ENCODE measurements around the gene BYSL. TPM values are rescaled to one million over a fixed set of nuclear protein-coding genes. Genes with fewer than 3 reads are reported as not detected.

BYSL gene
- total and polyA plus RNA-seq, 2 experiments from 2014 or later = 30.7 to 32.6 TPM

DNA sequence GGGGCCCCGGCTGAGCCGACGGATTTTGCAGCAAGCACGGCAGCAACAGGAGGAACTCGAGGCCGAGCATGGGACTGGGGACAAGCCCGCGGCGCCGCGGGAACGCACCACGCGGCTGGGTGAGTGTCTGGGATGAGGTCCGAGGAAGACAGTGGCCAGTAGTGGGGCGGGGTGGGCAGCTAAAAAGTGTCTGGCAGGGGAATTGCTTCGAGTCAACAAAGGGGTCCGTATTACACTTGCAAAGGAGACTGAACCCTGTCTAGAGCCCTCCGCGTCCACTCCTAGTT, 356 bp downstream of the BYSL start:
- Histone ChIP-seq H3K27ac (peak overlapping the region; percentile 97), H3K4me3 (peak overlapping the region; percentile 67), H3K27me3 (no peaks in the 10 kb centered on the region), H3K9me3 (ENCODE audit: low read depth) (no peaks in the 10 kb centered on the region), H3K4me1 (ENCODE audit: low read depth) (peaks cover 13% of the 10 kb centered on the region), H3K36me3 (peaks cover 3% of the 10 kb centered on the region)
- TF ChIP-seq, protein P1, sequence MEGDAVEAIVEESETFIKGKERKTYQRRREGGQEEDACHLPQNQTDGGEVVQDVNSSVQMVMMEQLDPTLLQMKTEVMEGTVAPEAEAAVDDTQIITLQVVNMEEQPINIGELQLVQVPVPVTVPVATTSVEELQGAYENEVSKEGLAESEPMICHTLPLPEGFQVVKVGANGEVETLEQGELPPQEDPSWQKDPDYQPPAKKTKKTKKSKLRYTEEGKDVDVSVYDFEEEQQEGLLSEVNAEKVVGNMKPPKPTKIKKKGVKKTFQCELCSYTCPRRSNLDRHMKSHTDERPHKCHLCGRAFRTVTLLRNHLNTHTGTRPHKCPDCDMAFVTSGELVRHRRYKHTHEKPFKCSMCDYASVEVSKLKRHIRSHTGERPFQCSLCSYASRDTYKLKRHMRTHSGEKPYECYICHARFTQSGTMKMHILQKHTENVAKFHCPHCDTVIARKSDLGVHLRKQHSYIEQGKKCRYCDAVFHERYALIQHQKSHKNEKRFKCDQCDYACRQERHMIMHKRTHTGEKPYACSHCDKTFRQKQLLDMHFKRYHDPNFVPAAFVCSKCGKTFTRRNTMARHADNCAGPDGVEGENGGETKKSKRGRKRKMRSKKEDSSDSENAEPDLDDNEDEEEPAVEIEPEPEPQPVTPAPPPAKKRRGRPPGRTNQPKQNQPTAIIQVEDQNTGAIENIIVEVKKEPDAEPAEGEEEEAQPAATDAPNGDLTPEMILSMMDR (IDR thresholded peaks at IDR 0.05; ENCODE audit: low read depth, low read length) = no peak
- DNase-seq (ENCODE audit: low read depth in 1 of 2, low spot score in 1 of 2) = no peak

DNA sequence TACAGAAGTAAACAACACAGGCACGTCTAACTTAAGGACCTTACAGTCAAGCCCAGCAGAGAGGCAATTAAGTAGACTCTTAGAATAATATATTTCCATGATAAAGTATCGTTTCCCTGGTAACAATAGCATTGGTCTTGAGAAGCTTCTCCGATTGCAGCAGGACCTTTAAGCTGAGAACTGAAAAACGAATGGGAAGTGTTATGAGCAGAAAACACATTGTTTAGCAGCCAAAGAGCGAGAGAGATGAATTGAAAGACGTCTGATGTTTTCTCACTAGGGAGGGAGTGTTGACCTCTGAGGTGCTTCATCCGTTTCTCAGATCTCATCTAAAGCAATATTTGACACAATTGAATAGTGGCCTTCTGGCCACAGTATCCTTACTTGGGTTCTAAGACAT, 855 bp downstream of the BYSL start:
- peak overlapping the region; percentile 67 for H3K4me3 ChIP-seq
- H3K9me3 ChIP-seq (ENCODE audit: low read depth) = no peaks in the 10 kb centered on the region
- H3K27ac ChIP-seq = peak overlapping the region; percentile 97
- TF ChIP-seq, protein P1 (IDR thresholded peaks at IDR 0.05; ENCODE audit: low read depth, low read length) = no peak
- no peaks in the 10 kb centered on the region for H3K27me3 ChIP-seq
- H3K4me1 ChIP-seq (ENCODE audit: low read depth) = peaks cover 13% of the 10 kb centered on the region
- H3K36me3 ChIP-seq = peaks cover 5% of the 10 kb centered on the region
- no peak for DNase-seq (ENCODE audit: low read depth in 1 of 2, low spot score in 1 of 2)

DNA sequence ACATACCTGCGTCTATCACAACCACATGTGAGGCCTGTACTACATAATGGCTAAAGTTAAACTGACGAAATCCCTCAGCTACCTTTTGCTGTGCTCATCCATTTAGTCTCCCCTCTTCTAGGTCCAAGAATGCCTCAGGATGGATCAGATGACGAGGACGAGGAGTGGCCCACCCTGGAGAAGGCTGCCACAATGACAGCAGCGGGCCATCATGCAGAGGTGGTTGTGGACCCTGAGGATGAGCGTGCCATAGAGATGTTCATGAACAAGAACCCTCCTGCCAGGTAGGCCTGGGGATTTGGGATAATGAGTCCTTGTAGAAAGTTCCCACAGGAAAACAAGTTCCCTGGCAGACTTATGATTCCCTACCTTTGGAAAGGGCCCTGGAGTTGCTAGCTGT, 6.0 kb downstream of the BYSL start:
- no peaks in the 10 kb centered on the region for H3K27me3 ChIP-seq
- no peak overlapping the region for H3K27ac ChIP-seq
- H3K36me3 ChIP-seq = peaks cover 51% of the 10 kb centered on the region

DNA sequence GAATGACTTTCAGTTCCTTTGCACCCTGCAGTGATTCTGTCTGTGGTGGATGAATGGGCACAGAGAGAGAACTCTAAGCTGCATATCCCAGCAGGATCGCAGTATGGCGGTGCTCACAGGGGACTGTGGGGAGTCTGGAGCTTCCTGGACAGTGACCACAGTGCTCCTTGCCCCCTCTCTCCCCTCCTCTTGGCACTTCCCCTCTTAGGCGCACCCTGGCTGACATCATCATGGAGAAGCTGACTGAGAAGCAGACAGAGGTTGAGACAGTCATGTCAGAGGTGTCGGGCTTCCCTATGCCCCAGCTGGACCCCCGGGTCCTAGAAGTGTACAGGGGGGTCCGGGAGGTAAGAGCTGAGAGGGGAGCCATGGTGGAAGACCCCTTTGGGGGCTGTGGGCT, 8.6 kb downstream of the BYSL start:
- H3K27me3 ChIP-seq = no peaks in the 10 kb centered on the region
- no peaks in the 10 kb centered on the region for H3K4me1 ChIP-seq (ENCODE audit: low read depth)
- no peak for DNase-seq (ENCODE audit: low read depth in 1 of 2, low spot score in 1 of 2)
- no peak overlapping the region for H3K4me3 ChIP-seq
- peaks cover 64% of the 10 kb centered on the region for H3K36me3 ChIP-seq
- H3K27ac ChIP-seq = no peak overlapping the region
- H3K9me3 ChIP-seq (ENCODE audit: low read depth) = no peaks in the 10 kb centered on the region
- TF ChIP-seq, protein P1 (IDR thresholded peaks at IDR 0.05; ENCODE audit: low read depth, low read length) = no peak

More for the DNA sequence above, 6.0 kb downstream of the BYSL start:
- H3K4me3 ChIP-seq = no peak overlapping the region
- no peak for DNase-seq (ENCODE audit: low read depth in 1 of 2, low spot score in 1 of 2)
- TF ChIP-seq, protein P1 (IDR thresholded peaks at IDR 0.05; ENCODE audit: low read depth, low read length) = no peak
- no peaks in the 10 kb centered on the region for H3K9me3 ChIP-seq (ENCODE audit: low read depth)
- peaks cover 5% of the 10 kb centered on the region for H3K4me1 ChIP-seq (ENCODE audit: low read depth)

DNA sequence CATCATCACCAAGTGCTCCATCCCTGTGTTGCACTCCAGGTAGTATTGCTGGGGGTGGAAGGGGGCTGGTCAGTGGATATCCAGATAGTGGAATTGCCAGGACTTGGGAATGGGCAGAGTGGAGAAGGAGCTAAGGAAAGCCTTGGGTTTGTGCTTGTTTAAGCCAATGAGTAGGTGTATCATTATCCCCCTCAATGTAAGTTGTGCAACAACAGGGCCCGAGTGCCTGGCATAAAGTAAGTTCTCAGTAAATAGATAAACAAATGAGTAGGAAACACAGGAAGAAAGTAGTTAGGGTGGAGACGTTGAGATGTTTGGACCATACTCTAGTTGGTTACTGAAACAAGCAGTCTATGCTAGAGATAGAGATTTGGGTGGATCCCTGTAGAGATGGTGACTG, 10.5 kb downstream of the BYSL start:
- DNase-seq (ENCODE audit: low read depth in 1 of 2, low spot score in 1 of 2) = no peak
- Histone ChIP-seq H3K36me3 (peaks cover 65% of the 10 kb centered on the region), H3K4me1 (ENCODE audit: low read depth) (no peaks in the 10 kb centered on the region), H3K27me3 (no peaks in the 10 kb centered on the region), H3K4me3 (no peak overlapping the region), H3K9me3 (ENCODE audit: low read depth) (no peaks in the 10 kb centered on the region), H3K27ac (no peak overlapping the region)
- TF ChIP-seq, protein P1 (IDR thresholded peaks at IDR 0.05; ENCODE audit: low read depth, low read length) = no peak

DNA sequence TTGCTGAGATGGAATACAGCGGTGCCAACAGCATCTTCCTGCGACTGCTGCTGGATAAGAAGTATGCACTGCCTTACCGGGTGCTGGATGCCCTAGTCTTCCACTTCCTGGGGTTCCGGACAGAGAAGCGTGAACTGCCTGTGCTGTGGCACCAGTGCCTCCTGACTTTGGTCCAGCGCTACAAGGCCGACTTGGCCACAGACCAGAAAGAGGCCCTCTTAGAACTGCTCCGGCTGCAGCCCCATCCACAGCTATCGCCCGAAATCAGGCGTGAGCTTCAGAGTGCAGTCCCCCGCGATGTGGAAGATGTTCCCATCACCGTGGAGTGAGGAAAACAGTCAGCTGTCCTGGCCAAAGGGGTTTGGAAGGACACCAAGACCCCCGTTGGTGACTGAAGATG, 11.1 kb downstream of the BYSL start:
- DNase-seq (ENCODE audit: low read depth in 1 of 2, low spot score in 1 of 2) = no peak
- Histone ChIP-seq H3K9me3 (ENCODE audit: low read depth) (no peaks in the 10 kb centered on the region), H3K27ac (no peak overlapping the region), H3K4me3 (no peak overlapping the region), H3K4me1 (ENCODE audit: low read depth) (no peaks in the 10 kb centered on the region), H3K36me3 (peaks cover 62% of the 10 kb centered on the region), H3K27me3 (no peaks in the 10 kb centered on the region)
- TF ChIP-seq, protein P1 (IDR thresholded peaks at IDR 0.05; ENCODE audit: low read depth, low read length) = no peak
